ENCODE data around the gene RORC. TPM values are rescaled to one million over a fixed set of nuclear protein-coding genes. Genes with fewer than 3 reads are reported as not detected.

Gene RORC
- polyA plus RNA-seq, 3 donors: 0.03 TPM; not detected in 2

DNA sequence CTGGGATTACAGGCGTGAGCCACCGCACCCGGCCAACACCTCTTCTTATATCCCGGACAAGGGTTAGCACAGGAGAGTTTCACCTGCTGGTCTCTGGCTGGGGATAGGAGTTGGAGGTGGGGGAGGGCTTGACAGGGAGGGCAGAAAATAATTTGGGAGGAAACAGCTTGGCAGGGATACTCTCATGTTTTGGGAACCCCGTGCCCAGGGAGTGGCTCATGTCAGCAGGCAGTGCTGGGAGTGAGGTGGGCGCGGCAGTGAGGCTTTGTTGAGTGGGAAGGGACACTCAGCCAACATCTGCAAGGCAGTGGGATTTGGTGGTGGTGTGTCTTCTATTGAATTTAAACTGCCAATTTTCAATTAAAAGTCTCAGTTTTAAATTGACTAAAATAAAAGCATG lies 23.1 kb upstream of the RORC start:
- TF ChIP-seq, protein P1, sequence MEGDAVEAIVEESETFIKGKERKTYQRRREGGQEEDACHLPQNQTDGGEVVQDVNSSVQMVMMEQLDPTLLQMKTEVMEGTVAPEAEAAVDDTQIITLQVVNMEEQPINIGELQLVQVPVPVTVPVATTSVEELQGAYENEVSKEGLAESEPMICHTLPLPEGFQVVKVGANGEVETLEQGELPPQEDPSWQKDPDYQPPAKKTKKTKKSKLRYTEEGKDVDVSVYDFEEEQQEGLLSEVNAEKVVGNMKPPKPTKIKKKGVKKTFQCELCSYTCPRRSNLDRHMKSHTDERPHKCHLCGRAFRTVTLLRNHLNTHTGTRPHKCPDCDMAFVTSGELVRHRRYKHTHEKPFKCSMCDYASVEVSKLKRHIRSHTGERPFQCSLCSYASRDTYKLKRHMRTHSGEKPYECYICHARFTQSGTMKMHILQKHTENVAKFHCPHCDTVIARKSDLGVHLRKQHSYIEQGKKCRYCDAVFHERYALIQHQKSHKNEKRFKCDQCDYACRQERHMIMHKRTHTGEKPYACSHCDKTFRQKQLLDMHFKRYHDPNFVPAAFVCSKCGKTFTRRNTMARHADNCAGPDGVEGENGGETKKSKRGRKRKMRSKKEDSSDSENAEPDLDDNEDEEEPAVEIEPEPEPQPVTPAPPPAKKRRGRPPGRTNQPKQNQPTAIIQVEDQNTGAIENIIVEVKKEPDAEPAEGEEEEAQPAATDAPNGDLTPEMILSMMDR (IDR thresholded peaks at IDR 0.05): no peak
- H3K9ac ChIP-seq (ENCODE audit: insufficient read depth, low read length, poor library complexity, severe bottlenecking): no peak overlapping the region
- Mint-ChIP-seq H3K36me3 (no peaks in the 10 kb centered on the region), H3K4me3 (no peak overlapping the region), H3K9me3 (peaks cover 0 to 8% (median 1%) of the 10 kb centered on the region in 7 donors), H3K27me3 (ENCODE audit: low read depth in 3 of 3) (peaks cover 2 to 12% (median 9%) of the 10 kb centered on the region in 3 donors), H3K27ac (peak overlapping the region in 1 of 7 donors; percentile 66), H3K4me1 (peaks cover 40% of the 10 kb centered on the region)
- H3K79me2 ChIP-seq (ENCODE audit: insufficient read depth, low read length): no peaks in the 10 kb centered on the region
- no peak overlapping the region for H3K27ac ChIP-seq (ENCODE audit: low read depth in 1 of 2, low read length in 2 of 2)
- intact Hi-C loops (cut with micrococcal nuclease): no loop called here
- no peaks in the 10 kb centered on the region for H4K20me1 ChIP-seq (ENCODE audit: insufficient read depth, low read length)
- H3K4me1 ChIP-seq (ENCODE audit: control insufficient read depth in 1 of 2, insufficient read depth in 2 of 2, low read length in 2 of 2): peaks cover 31 to 35% of the 10 kb centered on the region in 2 donors
- no peak overlapping the region for H3K4me2 ChIP-seq (replicated peaks; ENCODE audit: extremely low read depth, low read length, poor library complexity, severe bottlenecking)
- H2AFZ ChIP-seq (ENCODE audit: insufficient read depth, low read depth, low read length, poor library complexity, severe bottlenecking): no peak overlapping the region
- DNase-seq: no peak
- no peaks in the 10 kb centered on the region for H3K9me3 ChIP-seq (replicated peaks in 1 of 2; ENCODE audit: control insufficient read depth in 1 of 2, insufficient read depth in 1 of 2, low read length in 2 of 2)
- H3K36me3 ChIP-seq (replicated peaks in 1 of 2; ENCODE audit: control insufficient read depth in 1 of 2, insufficient read depth in 2 of 2, low read length in 2 of 2): no peaks in the 10 kb centered on the region
- no peak overlapping the region for H3K4me3 ChIP-seq (replicated peaks in 1 of 3; ENCODE audit: low read depth in 2 of 3, low read length in 3 of 3)
- peaks cover 0 to 8% of the 10 kb centered on the region in 2 donors for H3K27me3 ChIP-seq (ENCODE audit: control insufficient read depth in 2 of 2, insufficient read depth in 2 of 2, low read length in 2 of 2)
- 98% methylated on average over 7 of the region's 7 CpGs for WGBS (ENCODE audit: insufficient coverage)

DNA sequence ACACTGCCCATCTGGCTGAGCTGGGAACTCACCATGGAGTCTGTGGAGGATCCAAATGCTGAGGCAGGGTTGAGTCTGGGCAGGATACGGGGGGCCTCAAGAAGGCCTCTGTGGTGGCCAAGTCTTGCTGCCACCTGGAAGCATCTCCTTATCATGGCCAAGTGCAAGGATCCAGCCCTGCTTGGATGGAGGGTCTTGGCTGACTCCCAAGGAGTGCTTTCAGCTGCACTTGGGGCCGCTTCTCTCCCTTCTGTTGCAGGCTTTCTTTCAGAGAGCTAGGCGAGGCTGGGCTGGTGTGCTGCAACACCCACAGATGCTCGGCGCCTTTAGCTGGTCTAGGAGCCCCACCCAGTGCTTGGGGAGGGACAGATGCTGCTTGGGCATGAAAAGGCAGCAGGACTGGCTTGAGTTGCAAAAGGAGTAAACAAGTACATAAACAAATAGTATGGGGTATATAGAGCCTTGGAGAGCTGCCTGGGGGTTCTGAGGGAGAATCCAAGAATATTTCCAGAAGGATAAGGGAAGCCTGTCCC lies 21.9 kb upstream of the RORC start, which contains the start of gene THEM5:
TSS of gene THEM5 (minus strand) at position 302 of the 533 bp plus-strand sequence. CDS start at position 155, 147 bp downstream.
- Histone ChIP-seq H3K9ac (ENCODE audit: insufficient read depth, low read length, poor library complexity, severe bottlenecking) (no peak within 1 kb of the TSS), H4K20me1 (ENCODE audit: insufficient read depth, low read length) (no peaks in the 10 kb centered on the region), H3K4me1 (ENCODE audit: control insufficient read depth in 1 of 2, insufficient read depth in 2 of 2, low read length in 2 of 2) (peaks cover 24 to 28% of the 10 kb centered on the region in 2 donors), H3K9me3 (replicated peaks in 1 of 2; ENCODE audit: control insufficient read depth in 1 of 2, insufficient read depth in 1 of 2, low read length in 2 of 2) (no peaks in the 10 kb centered on the region), H3K4me3 (replicated peaks in 1 of 3; ENCODE audit: low read depth in 2 of 3, low read length in 3 of 3) (no peak within 1 kb of the TSS), H3K27ac (ENCODE audit: low read depth in 1 of 2, low read length in 2 of 2) (no peak within 1 kb of the TSS), H2AFZ (ENCODE audit: insufficient read depth, low read depth, low read length, poor library complexity, severe bottlenecking) (no peak within 1 kb of the TSS), H3K27me3 (ENCODE audit: control insufficient read depth in 2 of 2, insufficient read depth in 2 of 2, low read length in 2 of 2) (peaks cover 3 to 19% of the 10 kb centered on the region in 2 donors), H3K79me2 (ENCODE audit: insufficient read depth, low read length) (no peaks in the 10 kb centered on the region), H3K36me3 (replicated peaks in 1 of 2; ENCODE audit: control insufficient read depth in 1 of 2, insufficient read depth in 2 of 2, low read length in 2 of 2) (no peaks in the 10 kb centered on the region), H3K4me2 (replicated peaks; ENCODE audit: extremely low read depth, low read length, poor library complexity, severe bottlenecking) (no peak within 1 kb of the TSS)
- H3K36me3 Mint-ChIP-seq: no peaks in the 10 kb centered on the region
- intact Hi-C loops (cut with micrococcal nuclease): no loop called here
- TF ChIP-seq, protein P1 (IDR thresholded peaks at IDR 0.05): no peak
- WGBS (ENCODE audit: insufficient coverage): 67% methylated on average over 4 of the region's 5 CpGs
- peaks cover 0 to 8% (median 0%) of the 10 kb centered on the region in 7 donors for H3K9me3 Mint-ChIP-seq
- no peak for DNase-seq
- H3K4me1 Mint-ChIP-seq: peaks cover 34% of the 10 kb centered on the region
- H3K27me3 Mint-ChIP-seq (ENCODE audit: low read depth in 3 of 3): peaks cover 13 to 23% (median 14%) of the 10 kb centered on the region in 3 donors
- H3K4me3 Mint-ChIP-seq: no peak within 1 kb of the TSS
- H3K27ac Mint-ChIP-seq: peak within 1 kb of the TSS in 1 of 7 donors; percentile 66
